GM12874 (cell line): ENCODE data around the gene PDLIM3.

Experiments
- CTCF ChIP-seq: IDR thresholded peaks from 2 replicates; pipeline ENCODE4 v1.5.1; 2011; ENCODE audit warnings: low read depth, mild to moderate bottlenecking, control low read depth, low read length, moderate library complexity; ENCODE audit not compliant: insufficient read depth

The PDLIM3 gene

GRCh38 chr4:185576314-185576961, 41.1 kb upstream of the PDLIM3 start:
- no peak for TF ChIP-seq CTCF

DNA sequence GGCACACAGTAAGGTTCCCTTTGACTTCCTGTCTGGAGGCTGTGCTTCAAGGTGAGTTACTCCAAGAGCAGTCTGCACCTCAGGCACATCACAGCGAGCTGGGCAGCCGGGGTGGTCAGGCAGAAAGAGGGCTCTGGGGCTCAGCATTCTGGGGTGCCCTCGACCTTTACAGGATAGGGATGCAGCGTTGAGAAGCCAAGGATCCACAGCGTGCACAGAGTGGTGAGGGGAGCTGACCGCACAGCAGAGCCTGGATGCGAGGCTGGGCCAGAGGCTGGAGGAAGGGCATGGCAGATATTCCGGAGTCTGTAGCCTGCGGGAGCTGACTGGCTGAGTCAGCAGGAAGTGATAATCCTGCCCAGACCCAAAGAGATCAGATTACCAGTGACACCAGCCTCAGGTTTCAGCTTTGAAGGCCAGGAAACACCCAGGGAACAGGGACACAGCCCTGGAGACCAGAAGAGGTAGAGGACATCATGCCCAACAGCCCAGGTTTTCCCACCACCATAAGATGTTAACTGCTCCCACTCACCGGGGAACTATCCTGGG, 38.4 kb upstream of the PDLIM3 start:
- TF ChIP-seq CTCF, result no peak

- TF ChIP-seq CTCF, result no peak
These were observed 35.4 kb upstream of the PDLIM3 start for GRCh38 chr4:185570727-185571126.

- TF ChIP-seq CTCF, result no peak
These were observed 32.4 kb upstream of the PDLIM3 start for GRCh38 chr4:185567381-185568376.

GRCh38 chr4:185566972-185567371, 31.7 kb upstream of the PDLIM3 start:
- no peak for TF ChIP-seq CTCF

GRCh38 chr4:185566425-185566824, 31.1 kb upstream of the PDLIM3 start:
- no peak for TF ChIP-seq CTCF

GRCh38 chr4:185565696-185566095, 30.4 kb upstream of the PDLIM3 start:
- no peak for TF ChIP-seq CTCF
